HL-60 (cell line): ENCODE measurements around the gene ILDR1.

ENCODE experiments used
- CTCF ChIP-seq: IDR thresholded peaks from one replicate; pipeline ENCODE4 v1.5.1; 2011; ENCODE audit warnings: low read length, control low read depth, inconsistent platforms; ENCODE audit not compliant: insufficient read depth
- GABPA ChIP-seq: IDR thresholded peaks from 2 replicates; pipeline ENCODE4 v1.6.1; 2012; ENCODE audit warnings: low read depth
- POLR2AphosphoS5 ChIP-seq: IDR thresholded peaks from 2 replicates; pipeline ENCODE4 v1.6.1; 2012; ENCODE audit warnings: low read depth
- REST ChIP-seq: IDR thresholded peaks from 2 replicates; pipeline ENCODE4 v1.6.1; 2012; ENCODE audit warnings: low read depth; ENCODE audit not compliant: insufficient replicate concordance
- SPI1 ChIP-seq: IDR thresholded peaks from 2 replicates; pipeline ENCODE4 v1.6.1; 2012; ENCODE audit warnings: low read depth, mild to moderate bottlenecking, borderline replicate concordance

GRCh38 chr3:122004991-122005565, 17.0 kb downstream of the ILDR1 start:
- TF ChIP-seq POLR2AphosphoS5, result no peak
- no peak for TF ChIP-seq CTCF
- no peak for TF ChIP-seq REST
- no peak for TF ChIP-seq GABPA
- no peak for TF ChIP-seq SPI1
